ENCODE measurements around the gene CRB2.

CRB2 gene

GRCh38 chr9:123355761-123356431, at the start of gene CRB2:
TSS of gene CRB2 (plus strand) at chr9:123356197. CDS start at chr9:123356261, 64 bp downstream.
- no peak for DNase-seq (ENCODE audit: low read depth)

GRCh38 chr9:123309611-123310010, 46.4 kb upstream of the CRB2 start:
- DNase-seq (ENCODE audit: low read depth): no peak

DNA sequence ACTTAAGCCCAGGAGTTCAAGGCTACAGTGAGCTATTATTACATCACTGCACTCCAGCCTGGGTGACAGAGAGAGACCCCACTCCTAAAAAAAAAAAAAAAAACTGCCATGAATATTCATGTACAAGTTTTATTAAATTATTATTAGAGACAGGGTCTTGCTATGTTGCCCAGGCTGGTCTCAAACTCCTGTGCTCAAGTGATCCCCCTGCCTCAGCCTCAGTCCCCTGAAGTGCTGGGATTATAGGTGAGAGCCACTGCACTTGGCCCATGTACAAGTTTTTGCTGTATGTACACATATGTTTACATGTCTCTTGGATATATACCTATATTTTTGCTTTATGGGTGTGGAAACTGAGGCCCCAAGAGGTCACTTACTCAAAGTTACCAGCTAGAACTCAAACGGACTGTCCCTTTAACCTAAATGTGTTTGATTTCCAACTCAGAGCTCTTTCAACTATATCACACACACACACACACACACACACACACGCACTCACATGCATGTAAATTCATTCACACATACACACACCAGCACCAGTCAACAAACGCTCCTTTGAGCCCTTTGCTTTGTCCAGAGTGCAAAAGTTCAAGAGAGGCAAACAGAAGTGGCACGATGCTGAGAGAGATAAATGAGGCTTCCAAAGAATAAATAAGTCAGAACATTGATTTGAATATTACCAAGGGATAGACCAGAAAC, 45.3 kb upstream of the CRB2 start:
- no peak for DNase-seq (ENCODE audit: low read depth)

DNA sequence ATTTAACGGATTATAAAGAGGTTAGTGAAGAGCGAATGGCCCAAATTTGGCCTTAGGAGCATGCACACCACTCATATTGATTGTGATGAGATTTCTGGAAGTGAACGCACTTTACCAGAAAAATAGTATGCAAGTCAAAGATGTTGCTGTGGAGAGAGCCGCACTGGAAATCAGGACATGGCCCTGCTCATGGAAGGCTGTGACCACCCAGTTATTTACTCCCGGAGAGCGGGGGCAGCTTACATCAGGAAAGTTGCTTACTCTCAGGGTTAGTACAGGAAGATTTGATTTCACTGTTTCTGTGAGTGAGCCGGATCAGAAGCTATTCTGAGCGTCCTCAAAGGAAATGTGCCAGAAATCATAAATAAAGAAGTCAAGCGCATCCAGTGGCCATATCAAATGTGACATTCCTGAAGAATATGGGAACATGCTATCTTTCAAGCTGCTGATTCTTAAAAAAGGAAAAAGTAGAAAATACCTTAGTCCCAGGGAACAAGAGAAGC, 44.7 kb upstream of the CRB2 start:
- no peak for DNase-seq (ENCODE audit: low read depth)

DNA sequence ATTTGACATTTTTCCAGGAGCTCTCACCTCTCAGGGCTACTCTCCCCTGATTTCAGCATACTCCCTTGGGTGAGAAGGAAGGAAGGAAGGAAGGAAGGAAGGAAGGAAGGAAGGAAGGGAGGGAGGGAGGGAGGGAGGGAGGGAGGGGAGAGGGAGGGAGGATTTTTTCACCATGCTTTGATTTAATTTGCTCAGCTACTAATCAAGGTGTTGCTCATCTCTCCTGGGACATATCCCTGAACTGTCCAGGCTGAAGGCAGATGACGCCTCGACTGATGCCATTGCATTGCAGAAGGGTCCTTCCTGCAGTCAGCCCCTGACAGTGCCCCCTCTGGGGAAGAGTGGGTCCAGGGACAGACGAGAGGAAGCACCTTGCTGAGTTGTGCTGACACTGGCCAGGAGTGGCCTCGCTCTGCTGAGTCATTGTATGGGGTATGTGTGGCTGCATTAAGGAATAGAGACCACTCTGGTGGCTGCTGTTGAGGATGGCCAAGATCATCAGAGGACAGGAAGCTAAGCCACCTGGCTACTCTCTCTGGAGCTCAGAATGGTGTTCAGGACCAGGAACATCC, 43.6 kb upstream of the CRB2 start:
- no peak for DNase-seq (ENCODE audit: low read depth)

- DNase-seq (ENCODE audit: low read depth): no peak
Observed at GRCh38 chr9:123314617-123315016, 41.4 kb upstream of the CRB2 start.

DNA sequence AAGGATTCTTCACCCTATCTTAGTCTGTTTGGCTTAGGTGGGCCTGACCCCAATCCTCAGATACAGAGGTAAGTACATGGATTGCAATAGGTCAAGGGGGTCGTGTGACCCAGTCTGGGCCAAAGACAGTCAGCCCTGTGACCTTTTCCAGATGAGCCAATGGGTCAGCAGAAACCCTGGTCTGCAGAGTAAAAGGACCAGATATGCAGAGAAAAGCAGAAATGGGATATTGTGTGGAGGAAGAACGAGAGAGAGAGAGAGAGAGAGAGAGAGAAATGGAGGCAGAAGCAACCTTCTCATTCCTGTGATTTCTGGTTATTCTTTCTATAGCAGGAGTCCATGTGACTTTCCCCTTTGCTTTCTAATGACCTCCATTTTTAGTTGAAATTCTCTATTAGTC, 40.4 kb upstream of the CRB2 start:
- DNase-seq (ENCODE audit: low read depth): no peak

- no peak for DNase-seq (ENCODE audit: low read depth)
Observed at GRCh38 chr9:123316053-123316718, 39.8 kb upstream of the CRB2 start.

- no peak for DNase-seq (ENCODE audit: low read depth)
Observed at GRCh38 chr9:123318202-123318601, 37.8 kb upstream of the CRB2 start.

DNA sequence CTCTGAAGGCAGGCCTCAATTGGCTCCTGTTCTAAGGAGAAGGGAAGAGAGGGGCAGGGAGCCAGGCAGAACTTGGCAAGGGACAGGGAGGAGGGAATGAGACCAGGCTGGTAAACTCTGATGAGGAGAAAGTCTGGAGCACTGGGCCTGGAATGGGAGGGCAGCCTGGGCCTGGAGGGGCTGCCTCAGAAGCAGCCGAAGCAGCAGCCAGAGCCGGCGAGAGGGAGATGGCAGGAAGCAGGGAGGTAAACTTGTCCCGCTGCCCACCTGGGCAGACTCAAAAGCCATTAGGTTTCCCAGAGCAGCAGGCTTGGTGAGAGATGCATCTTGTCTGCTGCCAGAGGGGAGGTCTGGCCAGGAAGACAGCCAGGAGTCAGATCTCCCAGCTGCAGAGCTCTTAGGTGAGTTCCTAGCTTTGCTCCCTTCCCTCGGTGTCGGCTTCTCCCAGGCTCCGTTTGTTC, 37.0 kb upstream of the CRB2 start:
- no peak for DNase-seq (ENCODE audit: low read depth)

GRCh38 chr9:123319541-123320339, 36.3 kb upstream of the CRB2 start:
- DNase-seq (ENCODE audit: low read depth): no peak

- no peak for DNase-seq (ENCODE audit: low read depth)
Observed at GRCh38 chr9:123320814-123321213, 35.2 kb upstream of the CRB2 start.

GRCh38 chr9:123321616-123322272, 34.3 kb upstream of the CRB2 start:
- no peak for DNase-seq (ENCODE audit: low read depth)

- DNase-seq (ENCODE audit: low read depth): peak; percentile 30
Observed at GRCh38 chr9:123322273-123323195, 33.5 kb upstream of the CRB2 start.

GRCh38 chr9:123323196-123324013, 32.6 kb upstream of the CRB2 start:
- DNase-seq (ENCODE audit: low read depth): no peak

- DNase-seq (ENCODE audit: low read depth): no peak
Observed at GRCh38 chr9:123324767-123325183, 31.2 kb upstream of the CRB2 start.

DNA sequence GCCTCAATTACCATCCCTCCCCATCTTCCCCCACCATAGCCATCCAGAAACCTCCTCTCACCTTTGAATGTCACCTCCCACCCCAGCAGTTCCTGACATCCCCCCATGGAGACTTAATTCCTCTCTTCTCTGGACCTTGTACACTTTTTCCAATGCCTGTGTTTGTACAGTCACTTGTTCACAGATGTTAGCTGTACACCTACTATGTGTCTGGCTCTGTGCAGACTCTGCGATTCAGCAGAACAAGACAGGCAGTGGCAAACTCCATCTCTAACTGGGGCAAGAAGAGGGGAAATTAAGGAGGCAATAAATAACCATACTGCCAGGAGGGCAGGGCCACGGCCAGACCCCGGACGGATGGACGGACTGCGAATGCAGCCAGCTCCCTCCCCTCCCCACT, 29.8 kb upstream of the CRB2 start:
- no peak for DNase-seq (ENCODE audit: low read depth)

DNA sequence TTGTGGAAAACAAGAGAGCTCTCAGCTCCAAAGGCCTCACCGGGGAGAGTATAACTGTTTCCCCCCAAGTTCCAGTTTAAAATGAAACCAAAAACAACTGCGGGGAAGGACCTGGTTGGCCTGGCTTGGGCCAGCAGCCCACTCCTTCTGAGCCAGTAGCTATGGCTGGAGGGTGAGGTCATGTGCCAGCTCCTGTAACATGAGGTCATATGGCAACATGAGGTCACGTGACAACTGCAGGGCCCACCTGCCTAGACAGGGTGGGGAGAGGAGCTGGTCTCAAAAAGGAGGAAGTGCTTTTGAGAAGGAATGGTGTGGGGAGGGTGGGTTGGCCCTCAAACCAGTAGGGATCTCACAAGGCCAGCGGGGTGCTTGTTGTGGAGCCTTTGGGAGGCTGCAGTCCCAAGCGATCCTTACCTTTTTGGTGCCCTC, 29.3 kb upstream of the CRB2 start:
- no peak for DNase-seq (ENCODE audit: low read depth)

- no peak for DNase-seq (ENCODE audit: low read depth)
Observed at GRCh38 chr9:123327697-123328100, 28.3 kb upstream of the CRB2 start.
